ENCODE results near the gene ATAD2B. TPM values are rescaled to one million over a fixed set of nuclear protein-coding genes. Genes with fewer than 3 reads are reported as not detected.

The ATAD2B gene
- polyA plus RNA-seq, 1 of the 3 experiments (the other 2 are of a cell fraction): 1.3 TPM

- peaks cover 8 to 32% of the 10 kb centered on the region in 2 experiments; a peak in 3 of 4 replicates for H3K4me1 ChIP-seq (ENCODE audit: control insufficient read depth in 1 of 2, insufficient read depth in 2 of 2, low read depth in 1 of 2, low read length in 1 of 2)
- H3K4me2 ChIP-seq: no peak overlapping the region
- no peaks in the 10 kb centered on the region for H3K9me3 ChIP-seq
- H3K9ac ChIP-seq: no peak overlapping the region
- H3K9me2 ChIP-seq: no peaks in the 10 kb centered on the region
- H4K20me1 ChIP-seq (ENCODE audit: insufficient read depth): no peaks in the 10 kb centered on the region
- peaks cover 34 to 62% of the 10 kb centered on the region in 2 experiments for H3K36me3 ChIP-seq (replicated peaks in 1 of 2; ENCODE audit: control insufficient read depth in 1 of 2, insufficient read depth in 2 of 2, low read length in 1 of 2)
- H3K79me2 ChIP-seq (ENCODE audit: insufficient read depth): no peaks in the 10 kb centered on the region
- WGBS (ENCODE audit: low lambda C conversion rate): 92% methylated on average over 4 of the region's 4 CpGs
- H2AFZ ChIP-seq (ENCODE audit: low read depth): no peak overlapping the region
- TF ChIP-seq TCF12 (IDR thresholded peaks at IDR 0.05): no peak
- TF ChIP-seq MAX (IDR thresholded peaks at IDR 0.05; ENCODE audit: low read depth): no peak
- TF ChIP-seq GATA2 (CRISPR knock-in tag; IDR thresholded peaks at IDR 0.05): 0 out of 2 replicates have a peak, but pooled peaks have one; percentile 11
- TF ChIP-seq REST (IDR thresholded peaks at IDR 0.05; ENCODE audit: low read depth, low read length): no peak
- no peak for TF ChIP-seq TAF1 (IDR thresholded peaks at IDR 0.05; ENCODE audit: borderline replicate concordance, low read depth, low read length)
- no peaks in the 10 kb centered on the region for H3K27me3 ChIP-seq (ENCODE audit: insufficient read depth)
- no peak for DNase-seq
- CTCF ChIA-PET: interaction anchor here (1.8 kb wide), 1 partner anchor 8 kb away, joined by 7 read pairs; no protein-coding TSS in a partner anchor
- peaks cover 14% of the 10 kb centered on the region for H3F3A ChIP-seq (replicated peaks; ENCODE audit: insufficient read depth)
- POLR2A ChIA-PET: no interaction called here
- H3K27ac ChIP-seq (ENCODE audit: low read depth in 2 of 2, low read length in 1 of 2): no peak overlapping the region; a peak in 1 of 4 replicates
- H3K4me3 ChIP-seq (ENCODE audit: low read depth in 2 of 2, low read length in 1 of 2): no peak overlapping the region
Measured at GRCh38 chr2:23753291-23754010, 173.5 kb downstream of the ATAD2B start.

GRCh38 chr2:23751747-23752265 is 175.1 kb downstream of the ATAD2B start:
- Histone ChIP-seq H3K9me2 (no peaks in the 10 kb centered on the region), H2AFZ (ENCODE audit: low read depth) (no peak overlapping the region), H4K20me1 (ENCODE audit: insufficient read depth) (no peaks in the 10 kb centered on the region), H3K36me3 (replicated peaks in 1 of 2; ENCODE audit: control insufficient read depth in 1 of 2, insufficient read depth in 2 of 2, low read length in 1 of 2) (peaks cover 30 to 49% of the 10 kb centered on the region in 2 experiments), H3K4me1 (ENCODE audit: control insufficient read depth in 1 of 2, insufficient read depth in 2 of 2, low read depth in 1 of 2, low read length in 1 of 2) (peaks cover 8 to 17% of the 10 kb centered on the region in 2 experiments; a peak in 3 of 4 replicates), H3F3A (replicated peaks; ENCODE audit: insufficient read depth) (no peaks in the 10 kb centered on the region), H3K9me3 (no peaks in the 10 kb centered on the region), H3K27ac (ENCODE audit: low read depth in 2 of 2, low read length in 1 of 2) (no peak overlapping the region), H3K9ac (no peak overlapping the region), H3K27me3 (ENCODE audit: insufficient read depth) (no peaks in the 10 kb centered on the region), H3K4me2 (no peak overlapping the region), H3K4me3 (ENCODE audit: low read depth in 2 of 2, low read length in 1 of 2) (no peak overlapping the region), H3K79me2 (ENCODE audit: insufficient read depth) (no peaks in the 10 kb centered on the region)
- ChIA-PET CTCF (no interaction called here), POLR2A (no interaction called here)
- TF ChIP-seq USF2 (IDR thresholded peaks at IDR 0.05; ENCODE audit: borderline replicate concordance, low read depth, low read length): no peak
- TF ChIP-seq RFX5 (IDR thresholded peaks at IDR 0.05; ENCODE audit: low read length): no peak
- TF ChIP-seq TEAD4 (IDR thresholded peaks at IDR 0.05; ENCODE audit: borderline replicate concordance, insufficient read depth): no peak
- TF ChIP-seq EP300 (IDR thresholded peaks at IDR 0.05; ENCODE audit: borderline replicate concordance in 1 of 2, low read depth in 1 of 2, low read length in 1 of 2): 0 out of 4 replicates have a peak, but pooled peaks of 1 of the 2 experiments have one; percentile 12
- TF ChIP-seq TCF12 (IDR thresholded peaks at IDR 0.05): 0 out of 2 replicates have a peak, but pooled peaks have one; percentile 6
- no peak for DNase-seq
- 93% methylated on average over 2 of the region's 2 CpGs for WGBS (ENCODE audit: low lambda C conversion rate)
